GM12878 (cell line): ENCODE results near the gene MAFF. TPM values are rescaled to one million over a fixed set of nuclear protein-coding genes. Genes with fewer than 3 reads are reported as not detected.

Experiments
- ATAC-seq: fragments of 200-7000 bp; cut with Tn5 transposase; 3 replicates; pipeline ENCODE4 v1.9.1; 2020; ENCODE audit warnings: mild to moderate bottlenecking, moderate library complexity
- BruUV-seq: library from RNA; stranded (reverse); fragments of 400-500 nt; replicated peaks from 2 replicates; lab custom pipeline; 2021; lab: Mats Ljungman, UMichigan
- CTCF ChIA-PET: fragments of 300-600 bp; sonication (Branson Sonifier 250); formaldehyde crosslinking; extraction: SDS; loops from one replicate; lab custom pipeline; 2021; ENCODE audit warnings: inconsistent platforms; lab: Yijun Ruan, JAX
- POLR2A ChIA-PET: fragments of 350-600 bp; formaldehyde crosslinking; extraction: SDS; loops from one replicate; lab custom pipeline; 2021; ENCODE audit warnings: inconsistent platforms; lab: Charles Lee
- RAD21 ChIA-PET: fragments of 300-600 bp; sonication (Branson Sonifier 250); formaldehyde crosslinking; loops from one replicate; lab custom pipeline; 2023; ENCODE audit warnings: antibody characterized with exemption; ENCODE audit not compliant: unreplicated experiment; lab: Charles Lee
- SMC1A ChIA-PET: fragments of 300-600 bp; sonication (Branson Sonifier 250); formaldehyde crosslinking; loops from one replicate; lab custom pipeline; 2023; ENCODE audit not compliant: unreplicated experiment, uncharacterized antibody; lab: Charles Lee
- DNase-seq: peaks from one replicate; pipeline ENCODE4 v3.0.0-alpha.2; 2011; ENCODE audit warnings: low read depth, low spot score
- FAIRE-seq: peaks from 3 replicates; lab custom pipeline; 2011; peaks lifted over from hg19 to GRCh38; lab: Jason Lieb, UNC
- H2AFZ ChIP-seq: 2 replicates; pipeline ENCODE4 v1.6.0; 2011; ENCODE audit warnings: low read depth, low read length, control low read depth; ENCODE audit not compliant: control insufficient read depth
- H3K27ac ChIP-seq: 2 replicates; pipeline ENCODE4 v1.5.1; 2011; ENCODE audit warnings: control low read depth; ENCODE audit not compliant: control insufficient read depth, insufficient read depth
- H3K27me3 ChIP-seq, 2 experiments: replicated peaks in 1 of 2; 2 replicates each; pipeline versions ENCODE4 v1.6.0 to v1.6.1; 2011; ENCODE audit warnings: low read length in 1 of 2; ENCODE audit not compliant: control insufficient read depth in 2 of 2, insufficient read depth in 2 of 2
- H3K36me3 ChIP-seq, 2 experiments: 2 replicates each; pipeline ENCODE4 v1.5.1; 2011; ENCODE audit warnings: low read length in 1 of 2; ENCODE audit not compliant: control insufficient read depth in 2 of 2, insufficient read depth in 2 of 2
- H3K4me1 ChIP-seq: 2 replicates; pipeline ENCODE4 v1.6.1; 2011; ENCODE audit warnings: mild to moderate bottlenecking, low read length, moderate library complexity, mixed read lengths; ENCODE audit not compliant: control insufficient read depth, insufficient read depth
- H3K4me2 ChIP-seq: 2 replicates; pipeline ENCODE4 v1.6.0; 2011; ENCODE audit warnings: control low read depth; ENCODE audit not compliant: control insufficient read depth, insufficient read depth
- H3K4me3 ChIP-seq: fragments of 200-600 bp; sonication (generic); 2 replicates; pipeline ENCODE4 v1.5.1; 2016
- H3K79me2 ChIP-seq: 2 replicates; pipeline ENCODE4 v1.6.0; 2011; ENCODE audit warnings: low read length; ENCODE audit not compliant: control insufficient read depth, insufficient read depth
- H3K9ac ChIP-seq: 2 replicates; pipeline ENCODE4 v1.8.0; 2011; ENCODE audit warnings: low read length, control low read depth, mixed read lengths; ENCODE audit not compliant: control insufficient read depth, insufficient read depth
- H3K9me3 ChIP-seq: replicated peaks from 3 replicates; pipeline ENCODE4 v1.5.1; 2011; ENCODE audit warnings: mild to moderate bottlenecking, low read length; ENCODE audit not compliant: control insufficient read depth, insufficient read depth
- H4K20me1 ChIP-seq: 2 replicates; pipeline ENCODE4 v1.6.0; 2011; ENCODE audit not compliant: control insufficient read depth, insufficient read depth
- CBFB ChIP-seq: IDR thresholded peaks from 2 replicates; pipeline ENCODE4 v1.6.1; 2016; ENCODE audit warnings: antibody characterized with exemption, low read depth
- CREM ChIP-seq: IDR thresholded peaks from 2 replicates; pipeline ENCODE4 v1.6.1; 2014; ENCODE audit warnings: antibody characterized with exemption, low read depth
- DPF2 ChIP-seq: fragments of 450-650 bp; IDR thresholded peaks from 2 replicates; pipeline ENCODE4 v1.6.1; 2017; ENCODE audit warnings: mild to moderate bottlenecking
- EED ChIP-seq: sonication (generic); IDR thresholded peaks from 2 replicates; pipeline ENCODE4 v1.6.1; 2016; ENCODE audit warnings: antibody characterized with exemption, low read depth
- EP300 ChIP-seq, 2 experiments: fragments of 150-350 bp in 1 of 2; IDR thresholded peaks; 2 replicates each; pipeline ENCODE4 v1.6.1; 2011 to 2012; ENCODE audit warnings: low read depth in 2 of 2, low read length in 2 of 2, borderline replicate concordance in 1 of 2, improper control_type of control experiment in 1 of 2, inconsistent platforms in 1 of 2; ENCODE audit not compliant: control insufficient read depth in 1 of 2
- ETV6 ChIP-seq, 2 experiments: fragments of 450-650 bp in 1 of 2; IDR thresholded peaks in 1 of 2; conservative IDR thresholded peaks in 1 of 2; 2 replicates each; pipeline ENCODE4 v1.6.1; 2014; ENCODE audit warnings: antibody characterized with exemption in 1 of 2, borderline replicate concordance in 1 of 2, low read depth in 1 of 2, mild to moderate bottlenecking in 1 of 2, moderate library complexity in 1 of 2
- GATAD2B ChIP-seq: fragments of 450-650 bp; conservative IDR thresholded peaks from 2 replicates; pipeline ENCODE4 v1.6.1; 2017; ENCODE audit warnings: low read depth, mild to moderate bottlenecking, moderate library complexity
- IKZF2 ChIP-seq, 2 experiments: fragments of 450-650 bp; IDR thresholded peaks; 2 replicates each; pipeline ENCODE4 v1.6.1; 2017; ENCODE audit warnings: mild to moderate bottlenecking in 2 of 2, moderate library complexity in 2 of 2
- MAX ChIP-seq: IDR thresholded peaks from 2 replicates; pipeline ENCODE4 v1.6.1; 2012; ENCODE audit warnings: low read depth, low read length, improper control_type of control experiment
- PAX5 ChIP-seq: IDR thresholded peaks from 2 replicates; pipeline ENCODE4 v1.6.1; 2011; ENCODE audit warnings: low read depth, low read length, borderline replicate concordance
- PAX8 ChIP-seq: fragments of 450-650 bp; IDR thresholded peaks from 2 replicates; pipeline ENCODE4 v1.6.1; 2017; ENCODE audit warnings: mild to moderate bottlenecking, moderate library complexity
- PKNOX1 ChIP-seq: fragments of 450-650 bp; IDR thresholded peaks from 2 replicates; pipeline ENCODE4 v1.6.1; 2016; ENCODE audit warnings: mild to moderate bottlenecking
- SMARCA5 ChIP-seq: fragments of 450-650 bp; IDR thresholded peaks from 2 replicates; pipeline ENCODE4 v1.6.1; 2017; ENCODE audit warnings: mild to moderate bottlenecking
- SP1 ChIP-seq: IDR thresholded peaks from one replicate; pipeline ENCODE4 v1.6.1; 2011; ENCODE audit warnings: low read depth, low read length
- SPI1 ChIP-seq: IDR thresholded peaks from 2 replicates; pipeline ENCODE4 v1.6.1; 2011; ENCODE audit warnings: low read depth, mild to moderate bottlenecking, low read length, moderate library complexity, borderline replicate concordance; ENCODE audit not compliant: insufficient read depth
- STAT1 ChIP-seq: fragments of 450-650 bp; conservative IDR thresholded peaks from 2 replicates; pipeline ENCODE4 v1.6.1; 2014; ENCODE audit warnings: antibody characterized with exemption, mild to moderate bottlenecking
- TCF3 ChIP-seq: IDR thresholded peaks from 2 replicates; pipeline ENCODE4 v1.6.1; 2012; ENCODE audit warnings: low read depth, mild to moderate bottlenecking, low read length, borderline replicate concordance; ENCODE audit not compliant: insufficient read depth
- ZNF592 ChIP-seq: fragments of 450-650 bp; IDR thresholded peaks from 2 replicates; pipeline ENCODE4 v1.6.1; 2017; ENCODE audit warnings: mild to moderate bottlenecking, moderate library complexity
- WGBS: methylation state at CpG from one replicate; pipeline ENCODE4 v1.1.6; 2016; ENCODE audit warnings: low lambda C conversion rate; ENCODE audit not compliant: insufficient replicate concordance, insufficient coverage; ENCODE audit errors: missing lambda C conversion rate; 5-methylcytosine and 5-hydroxymethylcytosine counted together
- in situ Hi-C: fragments of 300-500 bp; cut with MboI; formaldehyde crosslinking; loops from 9 replicates; pipeline ENCODE4 v1.14.3; 2018; ENCODE audit warnings: mixed read lengths
- intact Hi-C: fragments of 100-400 bp; cut with micrococcal nuclease; formaldehyde crosslinking; loops from one replicate; pipeline ENCODE4 v1.14.2; 2022; ENCODE audit not compliant: unreplicated experiment
- polyA plus RNA-seq, 11 experiments: library from polyadenylated mRNA; depleted of rRNA in 4 of 11; unstranded in 6 of 11; stranded (reverse) in 5 of 11; fragments of >200 nt; fragmentation: Nextera tagmentation in 4 of 11; fragmentation: Illumina TruSeq in 1 of 11; extraction: Ambion mirVana in 4 of 11; extraction: Trizol in 1 of 11; gene quantifications; 1 replicate in 1 of 11; 2 replicates in 10 of 11; pipeline versions ENCODE4 v1.2.1 to v1.2.3, GENCODE V29; 2011 to 2016; ENCODE audit warnings: inconsistent platforms in 2 of 11, missing spikeins in 2 of 11, low read depth in 1 of 11
- total RNA-seq, 4 experiments: library from RNA; depleted of rRNA in 3 of 4; stranded (reverse); fragments of >200 nt in 3 of 4; fragmentation: Illumina TruSeq in 1 of 4; extraction: Trizol in 1 of 4; gene quantifications; 2 replicates each; pipeline versions ENCODE4 v1.2.1 to v1.2.3, GENCODE V29; 2013 to 2021

Gene MAFF
- total and polyA plus RNA-seq, 10 of the 15 experiments (the other 5 are each of a cell fraction or from before 2014, with no cell fraction given): 0.22 to 2.3 (median 0.81) TPM; not detected in 1

- intact Hi-C loops (loop anchor here (5.0 kb wide), 1 partner anchor 36 kb away; no protein-coding TSS in a partner anchor), in situ Hi-C loops (no loop called here)
- Histone ChIP-seq H2AFZ (peak overlapping the region; percentile 16), H3K79me2 (peaks cover 25% of the 10 kb centered on the region), H3K9me3 (no peaks in the 10 kb centered on the region), H4K20me1 (no peaks in the 10 kb centered on the region), H3K4me3 (peak overlapping the region; percentile 34; the same call in 1 of the 2 replicates), H3K27ac (peak overlapping the region; percentile 87), H3K36me3 (no peaks in the 10 kb centered on the region), H3K9ac (peak overlapping the region; percentile 62), H3K27me3 (no peaks in the 10 kb centered on the region), H3K4me1 (peaks cover 52% of the 10 kb centered on the region), H3K4me2 (peak overlapping the region; percentile 83)
- no TSS peak for BruUV-seq
- POLR2A ChIA-PET: interaction anchor here (0.5 to 6.3 kb wide), 8 partner anchors 11 to 596 kb away, joined by 3 to 69 read pairs (median 4); partner anchors contain the start of genes LGALS2 and MAFF
- SMC1A ChIA-PET: interaction anchor here (0.6 to 2.1 kb wide), 6 partner anchors 9 to 84 kb away, joined by 3 to 9 read pairs (median 4); no protein-coding TSS in a partner anchor
- ATAC-seq (peak; percentile 48), FAIRE-seq (no peak), DNase-seq (peak; percentile 65)
- RAD21 ChIA-PET: interaction anchor here (0.9 to 2.1 kb wide), 5 partner anchors 15 to 129 kb away, joined by 3 to 7 read pairs (median 3); no protein-coding TSS in a partner anchor
- CTCF ChIA-PET: interaction anchor here (1.1 to 5.1 kb wide), 2 partner anchors 11 to 27 kb away, joined by 4 to 23 read pairs; partner anchors contain the start of gene MAFF
- 8% methylated on average over 14 of the region's 14 CpGs for WGBS
- TF ChIP-seq ZNF592 (peak; percentile 78), PAX5 (peak; percentile 85; the same call in 1 of the 2 replicates), STAT1 (no peak), SPI1 (peak; percentile 12; the same call in 1 of the 2 replicates), PKNOX1 (no peak), SMARCA5 (0 out of 2 replicates have a peak, but pooled peaks have one; percentile 41), SP1 (peak; percentile 64), EED (peak; percentile 92), GATAD2B (0 out of 2 replicates have a peak, but pooled peaks have one; percentile 70), DPF2 (peak; percentile 76), PAX8 (no peak), IKZF2 (IDR thresholded peaks at IDR 0.05) (peak; percentile 81 to 82; a peak in 3 of 4 replicates), CBFB (peak; percentile 41; the same call in 1 of the 2 replicates), TCF3 (peak; percentile 96), EP300 (IDR thresholded peaks at IDR 0.05; ENCODE audit: borderline replicate concordance in 1 of 2, control insufficient read depth in 1 of 2, low read depth in 2 of 2, low read length in 2 of 2) (peak; percentile 80 to 85), MAX (peak; percentile 15; the same call in 1 of the 2 replicates), ETV6 (conservative IDR thresholded peaks at IDR 0.05 in 1 of 2, IDR thresholded peaks at IDR 0.05 in 1 of 2; ENCODE audit: borderline replicate concordance in 1 of 2, low read depth in 1 of 2) (peak in 1 of 2 experiments; percentile 44; a peak in 2 of 4 replicates), CREM (peak; percentile 76; the same call in 1 of the 2 replicates)
These were observed 25.5 kb upstream of the MAFF start for GRCh38 chr22:38176170-38176741.
